Endothelial cell of coronary artery (primary cell): ENCODE data around the gene SOD2. TPM values are rescaled to one million over a fixed set of nuclear protein-coding genes. Genes with fewer than 3 reads are reported as not detected.

Experiments
- total RNA-seq: library from RNA; depleted of rRNA; stranded (reverse); fragments of >200 nt; gene quantifications from 2 replicates; pipeline ENCODE4 v1.2.3, GENCODE V29; 2014

The SOD2 gene
- total RNA-seq: 125 and 171 TPM in 2 replicates

GRCh38 chr6:159693128-159693893 is at the start of gene SOD2:
Gene SOD2 (minus strand): TSS chr6:159693241. CDS start chr6:159693167, 74 bp downstream.

DNA sequence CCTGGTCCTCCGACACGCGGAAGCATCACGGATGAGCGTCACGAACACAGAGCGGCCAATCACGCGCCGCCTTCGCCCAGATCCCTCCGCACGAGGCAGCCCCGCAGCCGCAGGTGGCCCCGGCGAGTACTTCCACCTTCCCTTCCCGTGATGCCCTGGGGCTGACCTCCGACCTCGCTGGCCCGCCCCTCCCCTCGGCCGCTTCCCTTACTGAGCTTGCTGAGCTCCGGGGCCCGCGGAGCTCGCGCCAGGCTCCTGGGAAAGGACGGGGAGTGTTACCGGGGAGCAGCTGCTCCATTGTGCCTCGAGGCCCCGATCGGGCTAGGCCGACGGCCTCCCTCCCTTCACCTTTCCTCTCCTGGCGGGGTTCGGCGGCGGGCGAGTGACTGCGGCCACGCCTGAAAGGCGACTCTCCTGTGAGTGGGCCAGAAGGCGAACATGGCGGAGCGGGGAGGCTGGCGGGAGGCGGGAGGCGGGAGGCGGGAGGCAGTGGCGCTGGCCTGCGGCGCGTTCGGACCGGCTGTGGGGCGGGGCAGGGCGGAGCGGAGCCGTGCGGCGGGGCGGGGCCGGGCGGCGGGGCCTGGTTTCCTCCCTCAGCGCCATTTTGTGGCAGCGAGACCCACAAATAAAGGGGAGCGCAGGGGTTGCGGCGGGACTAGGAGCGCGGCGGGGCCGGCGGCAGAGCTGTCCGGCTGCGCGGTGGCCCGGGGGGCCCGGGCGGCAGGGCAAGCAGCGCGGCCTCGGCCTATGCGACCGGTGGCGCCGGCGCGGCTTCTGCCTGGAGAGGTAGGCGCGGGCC is 34.1 kb upstream of the SOD2 start, which contains the start of gene WTAP:
TSS of gene WTAP (plus strand) at position 589 of the 799 bp plus-strand sequence. CDS start 8,760 bp downstream, outside the sequence.

Other genes with a start within 250 kb of the SOD2 start
- 76.1 and 83.8 TPM in 2 replicates for gene WTAP, start 34.3 kb upstream of the SOD2 start, total RNA-seq
- gene ACAT2, start 68.8 kb upstream of the SOD2 start, total RNA-seq: 12.9 and 37.0 TPM in 2 replicates
- 371 and 375 TPM in 2 replicates for gene TCP1, start 96.4 kb upstream of the SOD2 start, total RNA-seq
- 64.9 and 89.7 TPM in 2 replicates for gene MRPL18, start 97.2 kb upstream of the SOD2 start, total RNA-seq
- 0.09 TPM in 1 of 2 replicates, not detected in the other for gene PNLDC1, start 107.0 kb upstream of the SOD2 start, total RNA-seq
- not detected in 2 replicates for gene MAS1, start 197.7 kb upstream of the SOD2 start, total RNA-seq